CD4-positive, alpha-beta T cell treated with Interleukin-10 for 1 hour (primary cell): Measurements from ENCODE around the gene CCK.

Experiments
- DNase-seq: peaks from one replicate; pipeline ENCODE4 v3.0.0-alpha.2; 2020

Gene CCK

GRCh38 chr3:42265059-42265991 is 660 bp downstream of the CCK start:
- no peak for DNase-seq

GRCh38 chr3:42264399-42265058 is 1.5 kb downstream of the CCK start:
- DNase-seq, result no peak

- no peak for DNase-seq
Measured at GRCh38 chr3:42263354-42264346, 2.3 kb downstream of the CCK start.

- no peak for DNase-seq
Measured at GRCh38 chr3:42262525-42262924, 3.5 kb downstream of the CCK start.

- no peak for DNase-seq
Measured at GRCh38 chr3:42257007-42257406, 9.0 kb downstream of the CCK start.

GRCh38 chr3:42256135-42256819 is 9.7 kb downstream of the CCK start:
- DNase-seq, result no peak

- no peak for DNase-seq
Measured at GRCh38 chr3:42254566-42254965, 11.4 kb downstream of the CCK start.

GRCh38 chr3:42250761-42251160 is 15.2 kb downstream of the CCK start:
- DNase-seq, result no peak

- DNase-seq, result peak; percentile 66
Measured at GRCh38 chr3:42247576-42248027, 18.4 kb downstream of the CCK start.

GRCh38 chr3:42246091-42246490 is 19.9 kb downstream of the CCK start:
- no peak for DNase-seq

- DNase-seq, result no peak
Measured at GRCh38 chr3:42236611-42237010, 29.4 kb downstream of the CCK start.

- no peak for DNase-seq
Measured at GRCh38 chr3:42235532-42235931, 30.5 kb downstream of the CCK start.

- DNase-seq, result no peak
Measured at GRCh38 chr3:42230860-42231259, 35.1 kb downstream of the CCK start.

GRCh38 chr3:42229942-42230688 is 35.9 kb downstream of the CCK start:
- DNase-seq, result no peak

GRCh38 chr3:42229266-42229941 is 36.6 kb downstream of the CCK start:
- no peak for DNase-seq

- no peak for DNase-seq
Measured at GRCh38 chr3:42228796-42229195, 37.2 kb downstream of the CCK start.

GRCh38 chr3:42226470-42227425 is 39.2 kb downstream of the CCK start:
- no peak for DNase-seq

- no peak for DNase-seq
Measured at GRCh38 chr3:42225486-42226363, 40.3 kb downstream of the CCK start.
